ENCODE data around the gene ATP5F1C. TPM values are rescaled to one million over a fixed set of nuclear protein-coding genes. Genes with fewer than 3 reads are reported as not detected.

ATP5F1C gene
- total RNA-seq, 1 experiment from 2014 or later = 280 TPM

DNA sequence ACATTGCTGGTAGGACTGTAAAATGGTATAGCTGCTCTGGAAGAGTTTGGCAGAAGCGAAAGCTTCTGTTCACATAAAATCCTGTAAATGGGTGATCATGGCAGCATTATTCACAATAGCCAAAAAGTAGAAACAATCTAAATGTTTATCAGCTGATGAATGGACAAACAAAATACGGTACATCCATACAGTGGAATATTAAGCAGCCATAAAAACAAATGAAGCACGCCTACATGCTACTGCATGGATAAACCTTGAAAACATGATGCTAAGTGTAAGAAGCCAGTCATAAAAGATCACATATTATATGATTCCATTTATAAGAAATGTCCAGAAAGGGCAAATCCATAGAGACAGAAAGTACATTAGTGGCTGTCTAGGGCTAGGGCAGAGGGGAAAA is 32.9 kb upstream of the ATP5F1C start:
- Histone ChIP-seq H2BK12ac (ENCODE audit: insufficient read length, low read depth, low read length) (no peak overlapping the region), H3K14ac (ENCODE audit: insufficient read depth, low read length) (no peak overlapping the region), H2AK5ac (ENCODE audit: insufficient read length, low read length) (no peak overlapping the region), H3K4me1 (ENCODE audit: insufficient read depth, low read length) (no peaks in the 10 kb centered on the region), H3K23ac (ENCODE audit: insufficient read length, low read depth, low read length) (no peak overlapping the region), H2BK120ac (ENCODE audit: low read depth, low read length, poor library complexity, severe bottlenecking) (no peak overlapping the region), H3K27ac (ENCODE audit: insufficient read length, low read depth, low read length) (no peak overlapping the region), H3K56ac (ENCODE audit: insufficient read length, low read depth, low read length) (no peak overlapping the region), H3T11ph (ENCODE audit: low read length) (no peak overlapping the region), H4K8ac (replicated peaks; ENCODE audit: insufficient read length, low read depth, low read length) (no peak overlapping the region), H3K9ac (ENCODE audit: extremely low read depth, insufficient read length, low read length) (no peak overlapping the region), H4K20me1 (ENCODE audit: control insufficient read depth, insufficient read depth, insufficient read length) (no peaks in the 10 kb centered on the region), H3K79me1 (ENCODE audit: insufficient read depth, low read depth, low read length, poor library complexity, severe bottlenecking) (no peaks in the 10 kb centered on the region), H3K18ac (ENCODE audit: insufficient read length, low read depth, low read length) (no peak overlapping the region), H3K9me3 (ENCODE audit: control insufficient read depth, low read depth, low read length) (no peaks in the 10 kb centered on the region), H3K79me2 (ENCODE audit: insufficient read depth, low read length) (no peaks in the 10 kb centered on the region), H2BK15ac (ENCODE audit: low read depth, low read length) (no peak overlapping the region), H2BK20ac (ENCODE audit: low read depth, low read length, poor library complexity, severe bottlenecking) (no peak overlapping the region), H4K91ac (ENCODE audit: insufficient read length, low read depth, low read length) (no peak overlapping the region), H4K5ac (ENCODE audit: insufficient read length, low read depth, low read length) (no peak overlapping the region), H2AFZ (ENCODE audit: low read length) (no peak overlapping the region), H3K4me2 (ENCODE audit: insufficient read depth, insufficient read length, low read length) (no peak overlapping the region), H3K27me3 (ENCODE audit: insufficient read depth, low read length) (no peaks in the 10 kb centered on the region), H3K4ac (ENCODE audit: low read depth, low read length) (no peak overlapping the region), H3K23me2 (ENCODE audit: insufficient read length, low read depth, low read length, poor library complexity, severe bottlenecking) (no peaks in the 10 kb centered on the region), H2BK5ac (ENCODE audit: insufficient read length, low read length) (no peak overlapping the region)
- Mint-ChIP-seq H3K27me3 (ENCODE audit: low read depth) (no peaks in the 10 kb centered on the region), H3K9me3 (no peaks in the 10 kb centered on the region), H3K27ac (no peak overlapping the region), H3K36me3 (ENCODE audit: insufficient read depth in 1 of 3, low read depth in 3 of 3) (peaks cover 34 to 64% (median 63%) of the 10 kb centered on the region in 3 experiments), H3K4me3 (no peak overlapping the region), H3K4me1 (no peaks in the 10 kb centered on the region)
- no peak for DNase-seq
- WGBS (ENCODE audit: extremely low coverage, insufficient read length, low lambda C conversion rate) = no CpG with 5 or more reads among the region's 3 CpGs
- TF ChIP-seq, protein P1, sequence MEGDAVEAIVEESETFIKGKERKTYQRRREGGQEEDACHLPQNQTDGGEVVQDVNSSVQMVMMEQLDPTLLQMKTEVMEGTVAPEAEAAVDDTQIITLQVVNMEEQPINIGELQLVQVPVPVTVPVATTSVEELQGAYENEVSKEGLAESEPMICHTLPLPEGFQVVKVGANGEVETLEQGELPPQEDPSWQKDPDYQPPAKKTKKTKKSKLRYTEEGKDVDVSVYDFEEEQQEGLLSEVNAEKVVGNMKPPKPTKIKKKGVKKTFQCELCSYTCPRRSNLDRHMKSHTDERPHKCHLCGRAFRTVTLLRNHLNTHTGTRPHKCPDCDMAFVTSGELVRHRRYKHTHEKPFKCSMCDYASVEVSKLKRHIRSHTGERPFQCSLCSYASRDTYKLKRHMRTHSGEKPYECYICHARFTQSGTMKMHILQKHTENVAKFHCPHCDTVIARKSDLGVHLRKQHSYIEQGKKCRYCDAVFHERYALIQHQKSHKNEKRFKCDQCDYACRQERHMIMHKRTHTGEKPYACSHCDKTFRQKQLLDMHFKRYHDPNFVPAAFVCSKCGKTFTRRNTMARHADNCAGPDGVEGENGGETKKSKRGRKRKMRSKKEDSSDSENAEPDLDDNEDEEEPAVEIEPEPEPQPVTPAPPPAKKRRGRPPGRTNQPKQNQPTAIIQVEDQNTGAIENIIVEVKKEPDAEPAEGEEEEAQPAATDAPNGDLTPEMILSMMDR (conservative IDR thresholded peaks at IDR 0.05) = no peak

All from H9 (cell line).